ENCODE measurements around the gene TRIM6.
"Not testable (repeated sequence)": the region's sequence is repeated elsewhere in the genome, so short reads cannot be mapped to it uniquely, and the experiment has no call there.

The TRIM6 gene

GRCh38 chr11:5596607-5597201 is at the start of gene TRIM6:
TSS of gene TRIM6 (plus strand) at chr11:5596637. CDS start at chr11:5596898, 261 bp downstream.
- DNase-seq: peak in 3 of 56 donors; percentile 5 to 8 (median 7)

- DNase-seq: no peak
Measured at GRCh38 chr11:5547982-5548381, 48.5 kb upstream of the TRIM6 start.

- no peak for DNase-seq
Measured at GRCh38 chr11:5548440-5548839, 48.0 kb upstream of the TRIM6 start, which contains the start of gene OR52H1. TSS of gene OR52H1 (minus strand) at chr11:5548540. CDS start at chr11:5545505, 3,035 bp downstream.

GRCh38 chr11:5550440-5551095 is 45.9 kb upstream of the TRIM6 start:
- DNase-seq: no peak

GRCh38 chr11:5553343-5553742 is 43.1 kb upstream of the TRIM6 start:
- DNase-seq: no peak

- no peak for DNase-seq
Measured at GRCh38 chr11:5556596-5557188, 39.7 kb upstream of the TRIM6 start.

- DNase-seq: no peak
Measured at GRCh38 chr11:5557751-5558150, 38.7 kb upstream of the TRIM6 start.

- no peak for DNase-seq
Measured at GRCh38 chr11:5564259-5565019, 32.0 kb upstream of the TRIM6 start.

GRCh38 chr11:5574654-5575053 is 21.8 kb upstream of the TRIM6 start:
- no peak for DNase-seq

GRCh38 chr11:5575152-5575551 is 21.3 kb upstream of the TRIM6 start:
- DNase-seq: no peak

GRCh38 chr11:5577101-5577500 is 19.3 kb upstream of the TRIM6 start:
- no peak for DNase-seq

GRCh38 chr11:5580577-5580976 is 15.9 kb upstream of the TRIM6 start, which contains the start of gene OR52B6:
TSS of gene OR52B6 (plus strand) at chr11:5580877. CDS start at chr11:5580877, 0 bp downstream.
- no peak for DNase-seq

- DNase-seq: no peak
Measured at GRCh38 chr11:5581014-5581413, 15.4 kb upstream of the TRIM6 start.

- not testable (repeated sequence) for DNase-seq
Measured at GRCh38 chr11:5584458-5584857, 12.0 kb upstream of the TRIM6 start.

GRCh38 chr11:5589906-5590305 is 6.5 kb upstream of the TRIM6 start:
- not testable (repeated sequence) for DNase-seq

GRCh38 chr11:5591613-5592012 is 4.8 kb upstream of the TRIM6 start:
- DNase-seq: no peak

GRCh38 chr11:5592615-5593014 is 3.8 kb upstream of the TRIM6 start:
- no peak for DNase-seq

- DNase-seq: no peak
Measured at GRCh38 chr11:5593146-5593545, 3.3 kb upstream of the TRIM6 start.

GRCh38 chr11:5597953-5598352 is 1.5 kb downstream of the TRIM6 start:
- DNase-seq: no peak

- peak in 8 of 56 donors; percentile 2 to 51 (median 14) for DNase-seq
Measured at GRCh38 chr11:5600374-5600851, 4.0 kb downstream of the TRIM6 start.

- DNase-seq: not testable (repeated sequence)
Measured at GRCh38 chr11:5602791-5603190, 6.4 kb downstream of the TRIM6 start.

- peak in 1 of 56 donors; percentile 8 for DNase-seq
Measured at GRCh38 chr11:5603326-5603725, 6.9 kb downstream of the TRIM6 start.

Measured in amygdala (tissue), 56 donors.